PFSK-1 (cell line): ENCODE measurements around the gene DDX56.

Experiments
- POLR2AphosphoS5 ChIP-seq: IDR thresholded peaks from 2 replicates; pipeline ENCODE4 v1.6.1; 2012; ENCODE audit warnings: low read depth, mild to moderate bottlenecking, control low read depth, low read length, moderate library complexity
- REST ChIP-seq, 2 experiments: IDR thresholded peaks; 2 replicates each; pipeline versions ENCODE4 v1.6.1 to v1.8.0; 2011 to 2012; ENCODE audit warnings: low read depth in 2 of 2, low read length in 2 of 2, control low read depth in 1 of 2, inconsistent platforms in 1 of 2, mild to moderate bottlenecking in 1 of 2, moderate library complexity in 1 of 2; ENCODE audit not compliant: insufficient read depth in 1 of 2
- SIN3A ChIP-seq: IDR thresholded peaks from 2 replicates; pipeline ENCODE4 v1.6.1; 2012; ENCODE audit warnings: mild to moderate bottlenecking, low read length, moderate library complexity, borderline replicate concordance; ENCODE audit not compliant: insufficient read depth
- TAF1 ChIP-seq: IDR thresholded peaks from 2 replicates; pipeline ENCODE4 v1.6.1; 2012; ENCODE audit warnings: low read length, control low read depth, borderline replicate concordance; ENCODE audit not compliant: insufficient read depth

GRCh38 chr7:44548893-44549292 is 24.8 kb downstream of the DDX56 start:
- TF ChIP-seq REST (IDR thresholded peaks at IDR 0.05; ENCODE audit: insufficient read depth in 1 of 2, low read depth in 2 of 2, low read length in 2 of 2) = no peak
- TF ChIP-seq SIN3A = no peak
- no peak for TF ChIP-seq POLR2AphosphoS5
- no peak for TF ChIP-seq TAF1
